Neural crest cell (in vitro differentiated cells): ENCODE data around the gene RASSF4. TPM values are rescaled to one million over a fixed set of nuclear protein-coding genes. Genes with fewer than 3 reads are reported as not detected.

Experiments used
- DNase-seq: peaks from one replicate; pipeline ENCODE4 v3.0.0; 2021; ENCODE audit warnings: low read depth, mixed read lengths, low spot score
- H3K27ac Mint-ChIP-seq: one replicate; pipeline ENCODE4 v1.8.0; 2021; ENCODE audit warnings: mild to moderate bottlenecking, mixed read lengths; ENCODE audit not compliant: unreplicated experiment
- H3K27me3 Mint-ChIP-seq: 2 replicates; pipeline ENCODE4 v1.8.0; 2021; ENCODE audit warnings: low read depth, mild to moderate bottlenecking, mixed read lengths
- H3K36me3 Mint-ChIP-seq: 2 replicates; pipeline ENCODE4 v1.8.0; 2021; ENCODE audit warnings: low read depth, mild to moderate bottlenecking, mixed read lengths
- H3K4me1 Mint-ChIP-seq: 2 replicates; pipeline ENCODE4 v1.8.0; 2021; ENCODE audit warnings: mixed read lengths
- H3K4me3 Mint-ChIP-seq: one replicate; pipeline ENCODE4 v1.8.0; 2021; ENCODE audit warnings: mild to moderate bottlenecking, mixed read lengths
- H3K9me3 Mint-ChIP-seq: 2 replicates; pipeline ENCODE4 v1.8.0; 2021; ENCODE audit warnings: mixed read lengths
- CTCF ChIP-seq: fragments of 200-600 bp; sonication (generic); conservative IDR thresholded peaks from 2 replicates; pipeline ENCODE4 v1.5.0; 2021; ENCODE audit warnings: antibody characterized with exemption, mild to moderate bottlenecking
- total RNA-seq: library from RNA; stranded (reverse); gene quantifications from 2 replicates; pipeline ENCODE4 v1.2.1, GENCODE V29; 2021

RASSF4 gene
- total RNA-seq, 1 donor from 2014 or later = 18.6 TPM

DNA sequence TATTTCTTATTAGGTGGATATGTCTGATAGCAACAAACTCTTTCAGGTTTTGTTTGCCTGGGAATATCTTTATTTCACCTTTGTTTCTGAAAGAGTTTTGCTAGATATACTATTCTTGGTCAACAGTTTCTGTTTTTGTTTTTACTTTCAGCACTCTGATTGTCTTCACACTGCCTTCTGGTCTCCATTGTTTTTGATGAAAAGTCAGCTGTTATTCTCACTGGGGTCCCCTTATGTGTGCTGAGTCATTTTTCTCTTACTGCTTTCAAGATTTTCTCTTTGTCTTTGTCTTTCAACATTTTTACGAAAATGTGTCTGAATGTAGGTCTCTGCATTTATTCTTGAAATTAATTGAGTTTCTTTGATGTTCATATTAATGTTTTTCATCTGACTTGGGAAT, 15.2 kb upstream of the RASSF4 start:
- peaks cover 32% of the 10 kb centered on the region for H3K9me3 Mint-ChIP-seq
- TF ChIP-seq CTCF = no peak
- no peak for DNase-seq
- no peaks in the 10 kb centered on the region for H3K27me3 Mint-ChIP-seq
- H3K4me1 Mint-ChIP-seq = peaks cover 20% of the 10 kb centered on the region
- H3K27ac Mint-ChIP-seq = no peak overlapping the region
- peaks cover 16% of the 10 kb centered on the region for H3K36me3 Mint-ChIP-seq
- no peak overlapping the region for H3K4me3 Mint-ChIP-seq

- Mint-ChIP-seq H3K27me3 (no peaks in the 10 kb centered on the region), H3K4me3 (no peak overlapping the region), H3K4me1 (peaks cover 32% of the 10 kb centered on the region), H3K36me3 (peaks cover 16% of the 10 kb centered on the region), H3K27ac (no peak overlapping the region), H3K9me3 (peaks cover 27% of the 10 kb centered on the region)
- DNase-seq = no peak
- TF ChIP-seq CTCF = no peak
These were observed 13.4 kb upstream of the RASSF4 start for GRCh38 chr10:44946205-44946604.

- H3K4me1 Mint-ChIP-seq = peaks cover 46% of the 10 kb centered on the region
- H3K36me3 Mint-ChIP-seq = peaks cover 16% of the 10 kb centered on the region
- H3K27me3 Mint-ChIP-seq = no peaks in the 10 kb centered on the region
- H3K9me3 Mint-ChIP-seq = peaks cover 25% of the 10 kb centered on the region
- no peak for DNase-seq
- H3K27ac Mint-ChIP-seq = no peak overlapping the region
- H3K4me3 Mint-ChIP-seq = no peak overlapping the region
- no peak for TF ChIP-seq CTCF
These were observed 12.0 kb upstream of the RASSF4 start for GRCh38 chr10:44947371-44948152.

DNA sequence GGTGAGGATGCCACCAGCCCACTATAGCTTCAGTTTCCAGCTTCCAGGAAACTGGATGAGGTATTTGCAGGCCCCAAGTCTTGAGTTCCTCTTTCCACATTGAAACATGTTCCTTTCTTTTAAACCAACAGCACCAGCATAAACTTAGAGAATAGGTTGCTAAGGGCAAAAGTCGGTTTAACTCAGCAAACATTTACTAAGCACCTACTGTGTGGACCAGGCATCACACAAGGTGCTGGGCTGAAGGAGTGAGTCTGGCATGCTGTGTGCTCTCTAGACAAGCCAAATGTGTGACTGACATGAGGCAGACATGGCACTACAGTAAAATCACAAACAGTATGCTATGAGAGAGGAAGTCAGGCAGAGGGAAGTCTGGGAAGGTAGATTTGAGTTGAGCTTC, 11.0 kb upstream of the RASSF4 start:
- Mint-ChIP-seq H3K27ac (no peak overlapping the region), H3K9me3 (peaks cover 18% of the 10 kb centered on the region), H3K36me3 (peaks cover 13% of the 10 kb centered on the region), H3K27me3 (no peaks in the 10 kb centered on the region), H3K4me3 (no peak overlapping the region), H3K4me1 (peaks cover 57% of the 10 kb centered on the region)
- no peak for TF ChIP-seq CTCF
- DNase-seq = no peak

DNA sequence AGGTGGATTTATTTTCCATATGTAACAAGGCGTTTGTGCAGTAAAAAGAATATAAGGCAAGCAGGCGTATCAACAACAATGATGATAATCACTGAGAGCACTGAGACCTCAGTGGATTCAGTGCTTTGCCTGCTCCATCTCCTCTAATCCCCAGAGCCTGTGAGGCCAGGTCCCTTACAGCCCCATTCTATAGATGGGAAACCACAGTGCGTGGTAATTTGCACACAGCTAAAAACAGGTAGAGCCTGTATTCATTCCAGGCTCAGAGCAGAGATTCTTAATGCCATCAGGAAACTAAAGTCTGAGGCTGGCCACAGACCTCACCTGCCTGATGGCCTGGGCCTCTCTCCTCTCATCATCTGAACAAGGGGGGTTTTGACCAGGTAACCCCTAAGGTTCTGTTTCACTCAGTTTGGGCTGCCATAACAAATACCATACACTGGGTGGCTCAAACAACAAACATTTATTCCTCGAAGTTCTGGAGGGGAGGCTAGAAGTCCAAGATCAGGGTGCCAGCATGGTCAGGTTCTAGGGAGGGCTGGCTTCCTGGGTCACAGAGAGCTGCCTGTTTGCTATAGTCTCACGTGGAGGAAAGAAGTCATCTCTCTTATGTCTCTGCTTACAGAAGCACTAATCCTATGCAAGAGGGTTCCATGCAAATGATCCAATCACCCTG, 10.3 kb upstream of the RASSF4 start:
- H3K4me1 Mint-ChIP-seq = peaks cover 63% of the 10 kb centered on the region
- peak overlapping the region; percentile 57 for H3K27ac Mint-ChIP-seq
- H3K36me3 Mint-ChIP-seq = peaks cover 11% of the 10 kb centered on the region
- no peak for TF ChIP-seq CTCF
- H3K4me3 Mint-ChIP-seq = no peak overlapping the region
- H3K27me3 Mint-ChIP-seq = no peaks in the 10 kb centered on the region
- DNase-seq = no peak
- H3K9me3 Mint-ChIP-seq = peaks cover 14% of the 10 kb centered on the region
